H4 (cell line): ENCODE results near the gene SRGAP3. TPM values are rescaled to one million over a fixed set of nuclear protein-coding genes. Genes with fewer than 3 reads are reported as not detected.

Experiments
- DNase-seq: peaks from one replicate; pipeline ENCODE4 v3.0.0-alpha.2; 2015; ENCODE audit warnings: low spot score
- total RNA-seq: library from RNA; depleted of rRNA; stranded (reverse); fragments of >200 nt; shearing (Covaris generic); gene quantifications from 2 replicates; pipeline ENCODE4 v1.2.3, GENCODE V29; 2014

The SRGAP3 gene
- total RNA-seq, 1 experiment from 2014 or later = 1.8 TPM

DNA sequence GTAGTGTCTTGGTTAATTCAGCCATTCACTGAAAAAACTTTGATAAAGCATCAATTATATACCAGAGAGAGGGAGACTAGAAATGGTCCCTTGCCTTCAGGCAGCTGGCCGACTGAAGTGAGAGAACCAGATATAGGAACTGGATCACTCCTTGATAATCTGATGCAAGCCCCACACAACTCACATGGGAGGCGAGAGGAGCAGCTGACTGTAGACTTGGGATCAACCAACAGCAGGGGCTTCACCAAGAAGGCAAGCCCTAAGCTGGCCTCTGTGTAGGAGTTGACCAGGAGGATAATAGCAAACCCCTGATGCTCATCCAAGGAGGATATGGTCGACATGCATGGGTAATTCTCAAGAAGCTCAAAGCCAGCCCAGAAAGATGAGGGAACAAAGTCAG is 133.1 kb downstream of the SRGAP3 start:
- DNase-seq = no peak

GRCh38 chr3:9115336-9115735 is 134.1 kb downstream of the SRGAP3 start:
- no peak for DNase-seq

GRCh38 chr3:9113040-9113439 is 136.4 kb downstream of the SRGAP3 start:
- DNase-seq = no peak

- no peak for DNase-seq
These were observed 137.6 kb downstream of the SRGAP3 start for GRCh38 chr3:9111866-9112265.

DNA sequence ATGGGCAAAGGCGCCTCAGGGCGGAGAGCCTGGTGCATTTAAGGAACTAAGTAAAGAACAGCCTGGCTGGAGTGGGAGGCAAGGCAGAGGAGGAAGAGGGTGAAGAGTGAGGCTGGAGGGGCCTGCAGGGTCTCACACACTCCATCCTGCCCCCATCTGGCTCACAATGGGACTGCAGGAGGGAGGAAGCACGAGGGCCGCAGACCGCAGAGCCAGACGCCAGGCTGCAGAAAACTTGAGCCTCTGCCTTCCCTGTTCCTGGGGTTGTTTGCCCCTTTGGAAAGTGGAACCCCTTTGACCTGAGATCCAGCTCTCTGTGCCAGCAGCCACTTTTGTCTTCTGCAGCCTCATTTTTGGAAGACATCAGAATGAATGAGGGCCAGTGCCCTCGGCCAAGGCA is 138.0 kb downstream of the SRGAP3 start:
- DNase-seq = no peak

GRCh38 chr3:9110802-9111201 is 138.6 kb downstream of the SRGAP3 start:
- no peak for DNase-seq

DNA sequence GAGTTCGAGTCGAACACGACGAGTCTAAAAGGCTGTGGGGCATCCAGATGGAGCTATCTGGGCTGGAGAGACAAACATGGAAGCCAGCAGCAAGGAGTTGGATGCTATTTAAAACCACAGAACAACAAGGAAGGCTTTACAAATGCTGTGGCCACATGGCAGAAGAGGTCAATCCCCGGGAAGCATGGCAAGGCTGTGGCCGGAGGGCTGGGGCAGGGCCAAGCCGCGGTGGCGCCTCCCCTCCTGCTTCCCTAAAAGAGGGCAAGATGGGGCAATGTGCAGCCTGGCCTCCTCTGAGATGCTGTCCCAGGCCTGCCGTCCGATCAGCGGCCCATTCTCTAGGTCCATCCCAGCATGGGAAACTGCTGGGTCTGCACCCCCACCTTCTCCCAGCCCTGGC is 139.1 kb downstream of the SRGAP3 start:
- DNase-seq = no peak

- no peak for DNase-seq
These were observed 139.9 kb downstream of the SRGAP3 start for GRCh38 chr3:9109568-9109914.

- DNase-seq = no peak
These were observed 140.4 kb downstream of the SRGAP3 start for GRCh38 chr3:9108876-9109567.

DNA sequence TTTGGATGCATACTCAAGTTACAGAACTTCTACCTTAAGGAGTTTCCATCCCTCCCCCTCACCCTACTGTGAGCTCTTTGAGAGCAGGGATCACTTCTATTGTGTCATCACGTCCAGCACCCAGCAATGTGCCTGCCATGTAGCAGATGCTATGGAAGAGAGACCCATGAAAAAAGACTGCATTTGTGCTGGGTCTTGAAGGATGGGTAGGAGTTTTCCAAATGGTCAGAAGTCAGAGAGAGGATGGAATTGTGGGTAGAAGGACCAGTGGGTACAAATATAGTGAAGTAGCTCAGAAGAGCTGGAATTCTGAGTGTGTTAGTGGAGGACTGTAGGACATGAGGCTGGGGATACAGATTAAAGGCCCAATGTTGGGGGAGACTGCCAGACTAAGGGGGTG is 141.7 kb downstream of the SRGAP3 start:
- no peak for DNase-seq

- DNase-seq = no peak
These were observed 144.0 kb downstream of the SRGAP3 start for GRCh38 chr3:9105421-9105820.

- no peak for DNase-seq
These were observed 145.3 kb downstream of the SRGAP3 start for GRCh38 chr3:9104121-9104520.

DNA sequence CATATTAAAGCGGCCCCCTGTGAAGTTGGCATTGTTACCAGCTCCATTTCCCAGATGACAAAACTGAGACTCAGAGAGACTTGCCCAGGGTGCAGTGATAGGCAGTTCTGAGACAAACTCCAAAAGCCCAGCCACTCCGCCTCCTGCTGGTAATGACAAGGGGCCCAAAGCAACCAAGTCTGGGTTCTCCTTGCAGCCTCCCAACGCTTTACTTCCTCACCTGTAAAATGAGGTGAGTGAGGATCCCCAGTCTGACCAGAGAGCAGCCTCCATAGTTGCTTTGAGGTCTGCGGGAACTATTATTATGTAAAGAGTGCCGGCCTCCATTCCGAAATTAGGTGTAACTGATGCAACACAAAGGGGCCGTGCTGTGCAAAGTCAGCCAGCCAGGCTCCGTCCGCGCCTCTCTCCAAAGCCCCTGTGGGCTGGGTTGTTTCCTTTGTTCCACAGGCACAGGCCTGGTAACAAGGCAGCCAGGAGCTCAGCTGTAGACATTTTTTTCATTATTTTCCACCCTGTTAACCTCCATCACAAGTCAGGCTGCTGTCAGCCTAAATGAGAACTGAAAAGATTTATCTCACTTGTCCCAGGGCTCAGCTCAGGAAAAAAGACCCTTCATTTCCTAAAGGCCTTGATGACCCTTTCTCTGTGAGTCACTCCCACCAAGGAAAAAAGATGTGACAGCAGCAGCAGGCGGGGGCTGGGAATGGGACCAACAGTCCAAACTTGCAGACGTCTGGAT is 147.0 kb downstream of the SRGAP3 start:
- no peak for DNase-seq

GRCh38 chr3:9101286-9101685 is 148.2 kb downstream of the SRGAP3 start:
- DNase-seq = no peak

DNA sequence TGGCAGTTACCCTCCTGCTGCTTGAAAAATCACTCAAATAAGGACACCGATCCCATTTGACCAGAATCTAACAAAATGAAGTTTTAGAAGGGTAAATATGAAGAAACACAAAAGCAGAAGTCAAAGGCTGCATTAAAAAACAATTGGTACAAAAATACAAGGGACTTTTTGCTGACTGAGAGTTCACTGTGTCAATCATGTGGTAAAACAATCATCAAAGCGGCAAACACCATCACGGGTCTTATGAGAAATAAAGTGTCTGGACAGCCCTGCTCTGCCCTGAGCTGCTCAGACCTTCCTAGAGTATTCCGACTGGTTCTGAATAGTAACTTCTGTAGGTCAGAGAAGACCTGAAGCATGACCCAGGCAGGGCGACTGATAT is 148.9 kb downstream of the SRGAP3 start:
- DNase-seq = no peak

- DNase-seq = no peak
These were observed 149.5 kb downstream of the SRGAP3 start for GRCh38 chr3:9099702-9100512.

- no peak for DNase-seq
These were observed 150.4 kb downstream of the SRGAP3 start for GRCh38 chr3:9098716-9099675.

DNA sequence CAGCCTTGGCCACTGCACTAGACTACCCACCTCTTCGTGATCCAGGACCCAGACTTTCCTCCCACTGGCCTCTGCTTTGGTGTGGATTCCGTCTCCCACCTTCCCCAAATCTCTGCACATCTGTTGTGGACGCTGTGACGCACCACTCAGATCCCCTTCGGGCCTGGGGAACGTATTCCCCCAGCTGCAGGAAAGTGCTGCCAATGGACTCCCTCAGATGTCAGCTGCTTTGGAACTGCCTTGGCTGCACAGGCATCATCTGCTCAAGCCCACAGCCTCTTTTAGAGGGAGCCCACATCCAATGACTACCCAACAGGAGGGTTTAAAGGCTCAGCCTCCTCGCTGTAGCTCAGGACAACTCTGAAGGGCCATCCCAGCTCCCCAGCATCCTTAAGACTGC is 152.0 kb downstream of the SRGAP3 start:
- DNase-seq = no peak

- DNase-seq = no peak
These were observed 157.8 kb downstream of the SRGAP3 start for GRCh38 chr3:9091486-9092235.

GRCh38 chr3:9088441-9089353 is 160.7 kb downstream of the SRGAP3 start:
- peak; percentile 75 for DNase-seq
